Left ventricle myocardium inferior (tissue), 1 donor: ENCODE results near the gene OR2AJ1. TPM values are rescaled to one million over a fixed set of nuclear protein-coding genes. Genes with fewer than 3 reads are reported as not detected.

Experiments used
- DNase-seq: peaks from one replicate; pipeline ENCODE4 v3.0.0-alpha.2; 2020
- H3K27ac ChIP-seq: fragments of 200-600 bp; replicated peaks from 2 replicates; pipeline ENCODE4 v1.8.0; 2021
- H3K27me3 ChIP-seq: fragments of 200-600 bp; 2 replicates; pipeline ENCODE4 v1.8.0; 2021; ENCODE audit warnings: low read depth
- H3K36me3 ChIP-seq: fragments of 200-600 bp; 2 replicates; pipeline ENCODE4 v1.8.0; 2021
- H3K4me1 ChIP-seq: fragments of 200-600 bp; 2 replicates; pipeline ENCODE4 v1.8.0; 2021
- H3K4me3 ChIP-seq: fragments of 200-600 bp; 2 replicates; pipeline ENCODE4 v1.8.0; 2021; ENCODE audit warnings: mild to moderate bottlenecking, moderate library complexity
- H3K9me3 ChIP-seq: fragments of 200-600 bp; replicated peaks from 2 replicates; pipeline ENCODE4 v1.8.0; 2021
- CTCF ChIP-seq: fragments of 200-600 bp; IDR thresholded peaks from 2 replicates; pipeline ENCODE4 v1.8.0; 2021; ENCODE audit warnings: antibody characterized with exemption, mild to moderate bottlenecking, borderline replicate concordance
- intact Hi-C: fragments of 100-400 bp; cut with micrococcal nuclease; formaldehyde crosslinking; loops from one replicate; pipeline ENCODE4 v1.11.0; 2022
- total RNA-seq: library from RNA; stranded (reverse); fragmentation: NEBNext Ultra II Directional; extraction: Animal tissue kit (Norgen Biotek cat#: 25700); gene quantifications from one replicate; pipeline ENCODE4 v1.2.1, GENCODE V29; 2021
- donor health status: DM: no; HTN: yes; CAD: no; lungs with severe emphysema.

OR2AJ1 gene
- total RNA-seq, 1 donor from 2014 or later = not detected

GRCh38 chr1:247953408-247953807 is 28.7 kb downstream of the OR2AJ1 start:
- DNase-seq = no peak
- Histone ChIP-seq H3K27me3 (no peaks in the 10 kb centered on the region), H3K36me3 (no peaks in the 10 kb centered on the region), H3K4me3 (no peak overlapping the region), H3K27ac (no peak overlapping the region), H3K4me1 (no peaks in the 10 kb centered on the region), H3K9me3 (peaks cover 19% of the 10 kb centered on the region)
- intact Hi-C loops = no loop called here
- TF ChIP-seq CTCF = no peak

- DNase-seq = no peak
Measured at GRCh38 chr1:247961791-247962190, 37.1 kb downstream of the OR2AJ1 start.

DNA sequence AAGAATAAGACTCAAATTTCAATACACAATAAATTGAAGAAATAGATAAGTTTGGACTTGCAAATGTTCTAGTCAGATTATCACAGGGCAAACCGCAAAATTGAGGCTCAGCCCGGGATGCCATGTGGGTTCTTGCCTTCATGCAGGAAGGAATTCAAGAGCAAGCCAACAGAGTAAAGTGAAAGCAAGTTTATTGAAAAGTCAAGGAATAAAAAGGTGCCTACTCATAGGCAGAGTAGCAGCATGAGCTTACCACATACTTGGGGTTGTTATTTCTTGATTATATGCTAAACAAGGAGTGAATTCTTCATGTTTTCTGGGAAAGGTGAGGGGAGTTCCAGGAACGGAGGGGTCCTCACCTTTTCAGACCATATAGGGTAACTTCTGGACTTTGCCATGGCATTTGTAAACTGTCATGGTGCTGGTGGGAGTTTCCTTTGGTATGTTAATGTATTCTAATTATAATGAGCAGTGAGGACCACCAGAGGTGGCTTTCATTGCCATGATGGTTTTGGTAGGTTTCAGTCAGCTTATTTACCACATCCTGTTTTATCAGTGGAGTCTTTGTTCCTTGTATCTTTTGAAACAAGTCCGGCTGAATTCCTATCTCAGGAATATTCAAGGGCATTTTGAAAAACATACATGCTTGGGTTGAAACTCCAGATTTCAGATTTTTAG is 38.4 kb downstream of the OR2AJ1 start:
- H3K9me3 ChIP-seq = no peaks in the 10 kb centered on the region

More at GRCh38 chr1:247961791-247962190, 37.1 kb downstream of the OR2AJ1 start:
- Histone ChIP-seq H3K36me3 (no peaks in the 10 kb centered on the region), H3K9me3 (peaks cover 3% of the 10 kb centered on the region), H3K27me3 (no peaks in the 10 kb centered on the region), H3K27ac (no peak overlapping the region), H3K4me3 (no peak overlapping the region), H3K4me1 (no peaks in the 10 kb centered on the region)
- intact Hi-C loops = no loop called here
- no peak for TF ChIP-seq CTCF

DNA sequence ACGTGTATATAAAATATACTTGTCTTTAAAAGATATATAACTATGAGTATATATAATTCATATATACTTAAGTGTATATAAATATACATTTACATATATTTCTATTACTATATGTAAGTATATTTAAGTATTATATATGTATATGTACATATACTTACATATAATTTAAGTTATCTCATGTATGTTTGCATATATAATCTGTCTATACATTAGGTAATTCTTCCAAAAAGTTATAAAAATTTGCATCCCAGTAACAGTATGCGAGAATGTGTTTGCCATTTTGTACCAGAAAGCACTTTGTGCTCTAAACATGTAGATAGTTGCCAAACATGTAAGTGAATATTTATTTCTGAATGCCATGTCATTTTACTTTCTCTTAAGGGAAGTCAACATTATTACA is 40.2 kb downstream of the OR2AJ1 start, which contains the start of gene OR2AK2:
OR2AK2 (plus strand) TSS at position 301 of the 400 bp plus-strand sequence. CDS start 144 bp downstream, outside the sequence.
- Histone ChIP-seq H3K27ac (no peak within 1 kb of the TSS), H3K27me3 (no peaks in the 10 kb centered on the region), H3K36me3 (no peaks in the 10 kb centered on the region), H3K9me3 (no peaks in the 10 kb centered on the region), H3K4me1 (no peaks in the 10 kb centered on the region), H3K4me3 (no peak within 1 kb of the TSS)
- intact Hi-C loops = no loop called here
- no peak for TF ChIP-seq CTCF
- DNase-seq = no peak

More for the DNA sequence above, 38.4 kb downstream of the OR2AJ1 start:
- Histone ChIP-seq H3K4me3 (no peak overlapping the region), H3K4me1 (no peaks in the 10 kb centered on the region), H3K27ac (no peak overlapping the region), H3K36me3 (no peaks in the 10 kb centered on the region), H3K27me3 (no peaks in the 10 kb centered on the region)
- no peak for TF ChIP-seq CTCF
- DNase-seq = no peak
- intact Hi-C loops = no loop called here

- Histone ChIP-seq H3K27ac (no peak overlapping the region), H3K4me3 (no peak overlapping the region), H3K4me1 (no peaks in the 10 kb centered on the region), H3K27me3 (no peaks in the 10 kb centered on the region), H3K36me3 (no peaks in the 10 kb centered on the region), H3K9me3 (no peaks in the 10 kb centered on the region)
- no peak for TF ChIP-seq CTCF
- intact Hi-C loops = no loop called here
- no peak for DNase-seq
Measured at GRCh38 chr1:247966532-247967204, 42.0 kb downstream of the OR2AJ1 start.

Other genes with a start within 250 kb of the OR2AJ1 start
- gene OR13G1, start 245.2 kb upstream of the OR2AJ1 start, total RNA-seq = not detected
- not detected for gene OR6F1, start 208.2 kb upstream of the OR2AJ1 start, total RNA-seq
- not detected for gene OR14K1, start 186.3 kb upstream of the OR2AJ1 start, total RNA-seq
- gene OR14A2, start 176.7 kb upstream of the OR2AJ1 start, total RNA-seq = not detected
- gene OR1C1, start 164.3 kb upstream of the OR2AJ1 start, total RNA-seq = not detected
- gene OR14A16, start 100.8 kb upstream of the OR2AJ1 start, total RNA-seq = not detected
- gene OR11L1, start 83.0 kb upstream of the OR2AJ1 start, total RNA-seq = not detected
- gene TRIM58, start 67.7 kb upstream of the OR2AJ1 start, total RNA-seq = 0.16 TPM
- gene OR2W3, start 29.3 kb upstream of the OR2AJ1 start, total RNA-seq = not detected
- gene OR2T8, start 4.6 kb upstream of the OR2AJ1 start, total RNA-seq = not detected
- not detected for gene OR2L8, start 24.0 kb downstream of the OR2AJ1 start, total RNA-seq
- gene OR2AK2, start 40.3 kb downstream of the OR2AJ1 start, total RNA-seq = not detected
- not detected for gene OR2L5, start 88.8 kb downstream of the OR2AJ1 start, total RNA-seq
- not detected for gene OR2L2, start 105.2 kb downstream of the OR2AJ1 start, total RNA-seq
- not detected for gene OR2L3, start 121.9 kb downstream of the OR2AJ1 start, total RNA-seq
- gene OR2L13, start 170.3 kb downstream of the OR2AJ1 start, total RNA-seq = not detected
- not detected for gene OR2M5, start 220.3 kb downstream of the OR2AJ1 start, total RNA-seq
- not detected for gene OR2M2, start 249.9 kb downstream of the OR2AJ1 start, total RNA-seq